ENCODE results near the gene TMTC2.

The TMTC2 gene

GRCh38 chr12:82721726-82722125 is 35.0 kb downstream of the TMTC2 start:
- Histone ChIP-seq H3K36me3 (ENCODE audit: control insufficient read depth in 2 of 2, insufficient read depth in 1 of 2, low read length in 2 of 2) (no peaks in the 10 kb centered on the region), H3K9me3 (ENCODE audit: control insufficient read depth, insufficient read depth, low read depth, low read length) (no peaks in the 10 kb centered on the region), H3K4me3 (ENCODE audit: low read depth, low read length) (no peak overlapping the region), H3K4me1 (ENCODE audit: control insufficient read depth, insufficient read depth, low read length) (no peaks in the 10 kb centered on the region), H3K27ac (ENCODE audit: extremely low read depth, low read depth, low read length) (no peak overlapping the region)
- no peak for TF ChIP-seq ZNF37A (tag by site-specific recombination; IDR thresholded peaks at IDR 0.05)
- ChIA-PET POLR2A (no interaction called here), CTCF (interaction anchor here (0.5 kb wide), 1 partner anchor 36 kb away, joined by 3 read pairs; no protein-coding TSS in a partner anchor)

GRCh38 chr12:82723093-82723492 is 36.4 kb downstream of the TMTC2 start:
- TF ChIP-seq ZBTB20 (tag by site-specific recombination; IDR thresholded peaks at IDR 0.05), result no peak
- no peaks in the 10 kb centered on the region for H3K36me3 ChIP-seq (ENCODE audit: control insufficient read depth in 2 of 2, insufficient read depth in 1 of 2, low read length in 2 of 2)
- no peak overlapping the region for H3K27ac ChIP-seq (ENCODE audit: extremely low read depth, low read depth, low read length)
- no peaks in the 10 kb centered on the region for H3K4me1 ChIP-seq (ENCODE audit: control insufficient read depth, insufficient read depth, low read length)
- no peak overlapping the region for H3K4me3 ChIP-seq (ENCODE audit: low read depth, low read length)
- ChIA-PET CTCF (interaction anchor here (0.6 to 1.0 kb wide), 3 partner anchors 38 to 702 kb away, joined by 3 read pairs; no protein-coding TSS in a partner anchor), POLR2A (interaction anchor here (0.7 kb wide), 1 partner anchor 50 kb away, joined by 3 read pairs; no protein-coding TSS in a partner anchor)
- no peaks in the 10 kb centered on the region for H3K9me3 ChIP-seq (ENCODE audit: control insufficient read depth, insufficient read depth, low read depth, low read length)

- CTCF ChIA-PET, result interaction anchor here (0.6 kb wide), 1 partner anchor 288 kb away, joined by 3 read pairs; no protein-coding TSS in a partner anchor
- Histone ChIP-seq H3K9me3 (ENCODE audit: control insufficient read depth, insufficient read depth, low read depth, low read length) (no peaks in the 10 kb centered on the region), H3K36me3 (ENCODE audit: control insufficient read depth in 2 of 2, insufficient read depth in 1 of 2, low read length in 2 of 2) (no peaks in the 10 kb centered on the region), H3K4me3 (ENCODE audit: low read depth, low read length) (no peak overlapping the region), H3K4me1 (ENCODE audit: control insufficient read depth, insufficient read depth, low read length) (no peaks in the 10 kb centered on the region), H3K27ac (ENCODE audit: extremely low read depth, low read depth, low read length) (no peak overlapping the region)
- POLR2A ChIA-PET, result no interaction called here
- TF ChIP-seq ZNF221 (tag by site-specific recombination; IDR thresholded peaks at IDR 0.05; ENCODE audit: borderline replicate concordance) (no peak), ZNF292 (tag by site-specific recombination; IDR thresholded peaks at IDR 0.05; ENCODE audit: borderline replicate concordance, low read depth) (no peak), ZNF629 (tag by site-specific recombination; IDR thresholded peaks at IDR 0.05) (no peak), HOXA7 (CRISPR knock-in tag; IDR thresholded peaks at IDR 0.05; ENCODE audit: borderline replicate concordance) (no peak), GLIS2 (tag by site-specific recombination; IDR thresholded peaks at IDR 0.05) (no peak), ZNF324 (tag by site-specific recombination; IDR thresholded peaks at IDR 0.05) (no peak), FEZF1 (tag by site-specific recombination; IDR thresholded peaks at IDR 0.05) (no peak), ZNF366 (tag by site-specific recombination; conservative IDR thresholded peaks at IDR 0.05) (no peak), ZNF311 (tag by site-specific recombination; IDR thresholded peaks at IDR 0.05; ENCODE audit: borderline replicate concordance) (no peak), ZNF354C (tag by site-specific recombination; IDR thresholded peaks at IDR 0.05; ENCODE audit: borderline replicate concordance, low read depth) (no peak), ZFP37 (tag by site-specific recombination; IDR thresholded peaks at IDR 0.05) (no peak), ZNF692 (tag by site-specific recombination; IDR thresholded peaks at IDR 0.05) (no peak)
Measured at GRCh38 chr12:82723891-82724290, 37.2 kb downstream of the TMTC2 start.

GRCh38 chr12:82725741-82726140 is 39.0 kb downstream of the TMTC2 start:
- no peak overlapping the region for H3K4me3 ChIP-seq (ENCODE audit: low read depth, low read length)
- TF ChIP-seq ZNF629 (tag by site-specific recombination; IDR thresholded peaks at IDR 0.05), result no peak
- no peak for TF ChIP-seq HOXD13 (CRISPR knock-in tag; IDR thresholded peaks at IDR 0.05; ENCODE audit: borderline replicate concordance)
- no peak for TF ChIP-seq ZNF654 (tag by site-specific recombination; IDR thresholded peaks at IDR 0.05; ENCODE audit: low read depth)
- no peak for TF ChIP-seq KLF10 (tag by site-specific recombination; IDR thresholded peaks at IDR 0.05)
- no peak for TF ChIP-seq AEBP2 (tag by site-specific recombination; IDR thresholded peaks at IDR 0.05; ENCODE audit: borderline replicate concordance)
- TF ChIP-seq ZNF423 (tag by site-specific recombination; IDR thresholded peaks at IDR 0.05), result no peak
- TF ChIP-seq ZNF2 (tag by site-specific recombination; IDR thresholded peaks at IDR 0.05), result no peak
- CTCF ChIA-PET, result no interaction called here
- POLR2A ChIA-PET, result no interaction called here
- H3K27ac ChIP-seq (ENCODE audit: extremely low read depth, low read depth, low read length), result no peak overlapping the region
- H3K4me1 ChIP-seq (ENCODE audit: control insufficient read depth, insufficient read depth, low read length), result no peaks in the 10 kb centered on the region
- no peaks in the 10 kb centered on the region for H3K9me3 ChIP-seq (ENCODE audit: control insufficient read depth, insufficient read depth, low read depth, low read length)
- H3K36me3 ChIP-seq (ENCODE audit: control insufficient read depth in 2 of 2, insufficient read depth in 1 of 2, low read length in 2 of 2), result no peaks in the 10 kb centered on the region
